ENCODE results near the gene MOK. TPM values are rescaled to one million over a fixed set of nuclear protein-coding genes. Genes with fewer than 3 reads are reported as not detected.

MOK gene
- total RNA-seq, 1 experiment from 2014 or later = 98.9 TPM

GRCh38 chr14:102326583-102326982 is 21.6 kb upstream of the MOK start:
- DNase-seq (ENCODE audit: low read depth, low spot score) = no peak
- in situ Hi-C loops (cut with HindIII; ENCODE audit: low pct_unique_long_range_greater_than_20kb, low sequenced_read_pairs) = no loop called here

GRCh38 chr14:102325791-102326345 is 20.9 kb upstream of the MOK start:
- in situ Hi-C loops (cut with HindIII; ENCODE audit: low pct_unique_long_range_greater_than_20kb, low sequenced_read_pairs) = no loop called here
- peak; percentile 93 for DNase-seq (ENCODE audit: low read depth, low spot score)

- in situ Hi-C loops (cut with HindIII; ENCODE audit: low pct_unique_long_range_greater_than_20kb, low sequenced_read_pairs) = no loop called here
- peak; percentile 93 for DNase-seq (ENCODE audit: low read depth, low spot score)
Observed at GRCh38 chr14:102323102-102323501, 18.1 kb upstream of the MOK start.

- in situ Hi-C loops (cut with HindIII; ENCODE audit: low pct_unique_long_range_greater_than_20kb, low sequenced_read_pairs) = no loop called here
Observed at GRCh38 chr14:102321456-102322422, 16.8 kb upstream of the MOK start.

GRCh38 chr14:102320671-102321455 is 15.9 kb upstream of the MOK start:
- in situ Hi-C loops (cut with HindIII; ENCODE audit: low pct_unique_long_range_greater_than_20kb, low sequenced_read_pairs) = no loop called here
- no peak for DNase-seq (ENCODE audit: low read depth, low spot score)

More at GRCh38 chr14:102321456-102322422, 16.8 kb upstream of the MOK start:
- DNase-seq (ENCODE audit: low read depth, low spot score) = no peak

- peak; percentile 30 for DNase-seq (ENCODE audit: low read depth, low spot score)
- in situ Hi-C loops (cut with HindIII; ENCODE audit: low pct_unique_long_range_greater_than_20kb, low sequenced_read_pairs) = no loop called here
Observed at GRCh38 chr14:102320033-102320660, 15.2 kb upstream of the MOK start.

GRCh38 chr14:102319351-102320032 is 14.5 kb upstream of the MOK start, which contains the start of gene ZNF839:
ZNF839 (plus strand) TSS chr14:102319746; CDS start chr14:102319766, 20 bp downstream.
- peak; percentile 92 for DNase-seq (ENCODE audit: low read depth, low spot score)
- in situ Hi-C loops (cut with HindIII; ENCODE audit: low pct_unique_long_range_greater_than_20kb, low sequenced_read_pairs) = no loop called here

- no peak for DNase-seq (ENCODE audit: low read depth, low spot score)
- in situ Hi-C loops (cut with HindIII; ENCODE audit: low pct_unique_long_range_greater_than_20kb, low sequenced_read_pairs) = no loop called here
Observed at GRCh38 chr14:102318781-102319276, 13.9 kb upstream of the MOK start.

GRCh38 chr14:102317564-102318248 is 12.7 kb upstream of the MOK start:
- peak; percentile 85 for DNase-seq (ENCODE audit: low read depth, low spot score)
- in situ Hi-C loops (cut with HindIII; ENCODE audit: low pct_unique_long_range_greater_than_20kb, low sequenced_read_pairs) = no loop called here

- DNase-seq (ENCODE audit: low read depth, low spot score) = peak; percentile 93
- in situ Hi-C loops (cut with HindIII; ENCODE audit: low pct_unique_long_range_greater_than_20kb, low sequenced_read_pairs) = no loop called here
Observed at GRCh38 chr14:102316743-102317563, 12.0 kb upstream of the MOK start.

- DNase-seq (ENCODE audit: low read depth, low spot score) = peak; percentile 74
- in situ Hi-C loops (cut with HindIII; ENCODE audit: low pct_unique_long_range_greater_than_20kb, low sequenced_read_pairs) = no loop called here
Observed at GRCh38 chr14:102316338-102316742, 11.4 kb upstream of the MOK start.

GRCh38 chr14:102315121-102315520 is 10.2 kb upstream of the MOK start:
- no peak for DNase-seq (ENCODE audit: low read depth, low spot score)
- in situ Hi-C loops (cut with HindIII; ENCODE audit: low pct_unique_long_range_greater_than_20kb, low sequenced_read_pairs) = no loop called here

- DNase-seq (ENCODE audit: low read depth, low spot score) = peak; percentile 85
- in situ Hi-C loops (cut with HindIII; ENCODE audit: low pct_unique_long_range_greater_than_20kb, low sequenced_read_pairs) = no loop called here
Observed at GRCh38 chr14:102314242-102315011, 9.5 kb upstream of the MOK start.

- in situ Hi-C loops (cut with HindIII; ENCODE audit: low pct_unique_long_range_greater_than_20kb, low sequenced_read_pairs) = no loop called here
- DNase-seq (ENCODE audit: low read depth, low spot score) = no peak
Observed at GRCh38 chr14:102303664-102304063, 1.3 kb downstream of the MOK start.
